ENCODE results near the gene NRGN. TPM values are rescaled to one million over a fixed set of nuclear protein-coding genes. Genes with fewer than 3 reads are reported as not detected.
A peak's percentile ranks its signal among the peaks of the same experiment; 100 is the strongest.

The NRGN gene
- total RNA-seq (2012; rRNA removed) = 0.25 and 0.87 TPM in 2 replicates

DNA sequence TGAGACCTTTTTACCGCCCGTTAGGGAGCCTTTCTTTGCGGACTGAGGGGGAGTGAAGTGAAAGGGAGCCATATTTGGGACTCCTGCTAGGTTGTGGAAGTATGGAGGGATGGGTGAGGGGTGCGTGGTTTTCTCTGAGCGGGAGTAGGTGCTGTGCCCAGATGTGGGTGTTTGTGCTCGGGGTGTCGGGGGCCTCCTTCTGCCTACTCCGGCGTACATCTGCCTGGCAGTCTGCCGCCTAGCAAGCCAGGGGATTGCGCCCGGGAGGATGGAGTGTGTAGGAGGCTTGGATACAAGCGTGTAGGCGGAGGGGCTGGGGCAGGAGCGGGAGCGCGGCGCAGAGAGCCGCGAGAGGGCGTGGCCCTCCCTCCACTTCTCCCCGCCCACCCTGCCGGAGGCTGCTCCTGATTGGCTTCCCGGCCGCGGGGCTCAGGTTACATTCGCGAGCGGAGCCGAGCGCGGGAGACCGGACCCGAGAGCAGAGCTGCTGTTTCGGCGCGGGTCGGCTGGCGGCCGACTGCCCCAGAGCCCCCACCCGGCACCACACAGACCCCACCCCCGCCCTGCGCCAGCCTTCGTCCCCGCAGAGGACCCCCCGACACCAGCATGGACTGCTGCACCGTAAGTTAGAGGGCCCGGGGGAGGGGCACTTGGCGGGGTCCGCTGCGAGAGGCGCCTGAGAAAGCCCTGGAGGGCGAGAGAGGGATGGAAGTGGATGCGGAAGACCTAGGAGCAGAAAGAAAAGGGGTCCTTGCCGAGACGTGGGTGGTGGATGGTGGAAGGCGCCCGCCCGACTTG, at the start of gene NRGN:
TSS of gene NRGN (plus strand) at position 464 of the 798 bp plus-strand sequence. CDS start at position 607, 143 bp downstream.
- Histone ChIP-seq H3K4me1 (ENCODE audit: control insufficient read depth, insufficient read depth, low read length) (peaks cover 9% of the 10 kb centered on the region), H3K9me3 (replicated peaks; ENCODE audit: low read length) (no peaks in the 10 kb centered on the region), H3K4me3 (ENCODE audit: low read length) (peak within 1 kb of the TSS; percentile 72), H3K4me2 (ENCODE audit: low read length) (peak within 1 kb of the TSS; percentile 91), H3K27me3 (ENCODE audit: control insufficient read depth, insufficient read depth, low read length) (peaks cover 14% of the 10 kb centered on the region), H3K36me3 (ENCODE audit: insufficient read depth, low read length) (no peaks in the 10 kb centered on the region), H3K9ac (ENCODE audit: low read depth, low read length) (peak within 1 kb of the TSS; percentile 63)

DNA sequence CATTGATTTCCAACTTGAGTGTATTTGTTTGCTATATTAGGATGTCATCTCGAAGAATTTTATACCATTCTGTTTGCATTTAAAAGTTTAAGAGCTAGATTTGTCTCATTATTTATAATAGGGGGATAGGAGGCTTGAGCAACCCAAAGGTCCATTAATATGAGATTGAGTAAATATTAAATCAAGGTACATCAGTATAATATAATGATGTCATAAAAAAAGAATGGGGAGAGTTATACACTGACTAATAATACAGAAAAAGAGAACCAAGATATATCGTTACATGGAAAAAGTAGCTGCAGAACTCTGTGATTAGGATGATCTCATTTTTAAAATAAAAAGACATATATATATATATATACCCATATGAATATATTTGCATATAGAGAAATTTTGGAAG, 46.6 kb upstream of the NRGN start:
- H3K4me1 ChIP-seq (ENCODE audit: control insufficient read depth, insufficient read depth, low read length) = no peaks in the 10 kb centered on the region
- no peaks in the 10 kb centered on the region for H3K27me3 ChIP-seq (ENCODE audit: control insufficient read depth, insufficient read depth, low read length)
- no peaks in the 10 kb centered on the region for H3K9me3 ChIP-seq (replicated peaks; ENCODE audit: low read length)
- no peaks in the 10 kb centered on the region for H3K36me3 ChIP-seq (ENCODE audit: insufficient read depth, low read length)
- no peak overlapping the region for H3K4me2 ChIP-seq (ENCODE audit: low read length)
- H3K9ac ChIP-seq (ENCODE audit: low read depth, low read length) = no peak overlapping the region
- H3K4me3 ChIP-seq (ENCODE audit: low read length) = no peak overlapping the region

DNA sequence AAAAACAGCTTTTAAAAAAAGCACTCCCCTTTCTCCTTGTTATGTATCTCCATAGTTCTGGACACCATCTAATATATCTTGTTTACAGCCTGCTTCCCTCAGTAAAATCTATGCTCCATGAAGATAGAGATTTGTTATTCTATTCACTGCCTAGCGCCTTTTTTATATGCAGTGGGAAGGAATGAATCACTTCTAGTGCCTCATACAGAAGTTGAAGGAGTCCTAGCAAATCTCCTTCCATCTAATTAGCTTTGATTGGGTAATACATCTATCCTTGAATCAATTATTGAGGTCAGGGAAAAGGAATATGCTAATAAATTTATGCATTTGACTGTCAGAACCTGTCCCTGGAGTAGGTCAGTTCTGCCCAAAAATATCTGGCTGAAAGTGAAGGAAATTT, 40.2 kb upstream of the NRGN start:
- Histone ChIP-seq H3K4me1 (ENCODE audit: control insufficient read depth, insufficient read depth, low read length) (no peaks in the 10 kb centered on the region), H3K9me3 (replicated peaks; ENCODE audit: low read length) (no peaks in the 10 kb centered on the region), H3K9ac (ENCODE audit: low read depth, low read length) (no peak overlapping the region), H3K4me3 (ENCODE audit: low read length) (no peak overlapping the region), H3K36me3 (ENCODE audit: insufficient read depth, low read length) (no peaks in the 10 kb centered on the region), H3K4me2 (ENCODE audit: low read length) (no peak overlapping the region), H3K27me3 (ENCODE audit: control insufficient read depth, insufficient read depth, low read length) (peaks cover 25% of the 10 kb centered on the region)

DNA sequence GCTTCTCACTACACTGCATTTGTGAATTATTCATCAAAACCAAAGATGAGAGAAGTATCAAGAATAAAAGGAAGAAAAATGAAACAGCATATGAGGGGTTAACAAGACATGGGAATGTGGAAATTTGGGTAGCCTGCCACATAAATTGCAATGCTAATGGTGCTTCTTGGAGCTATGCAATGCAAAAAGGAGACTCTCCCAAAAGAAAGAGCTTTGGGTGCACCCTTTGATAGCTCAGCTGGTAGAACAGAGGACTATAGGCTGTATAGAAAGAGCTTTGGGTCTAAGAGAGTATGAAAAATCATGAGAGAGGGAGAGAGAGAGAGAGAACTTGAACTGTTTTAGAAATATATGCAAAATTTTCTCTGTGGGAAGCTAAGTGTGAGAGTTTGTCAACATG, 39.7 kb upstream of the NRGN start:
- no peak overlapping the region for H3K4me2 ChIP-seq (ENCODE audit: low read length)
- no peak overlapping the region for H3K4me3 ChIP-seq (ENCODE audit: low read length)
- H3K4me1 ChIP-seq (ENCODE audit: control insufficient read depth, insufficient read depth, low read length) = no peaks in the 10 kb centered on the region
- H3K27me3 ChIP-seq (ENCODE audit: control insufficient read depth, insufficient read depth, low read length) = peaks cover 25% of the 10 kb centered on the region
- H3K36me3 ChIP-seq (ENCODE audit: insufficient read depth, low read length) = no peaks in the 10 kb centered on the region
- H3K9me3 ChIP-seq (replicated peaks; ENCODE audit: low read length) = no peaks in the 10 kb centered on the region
- no peak overlapping the region for H3K9ac ChIP-seq (ENCODE audit: low read depth, low read length)

DNA sequence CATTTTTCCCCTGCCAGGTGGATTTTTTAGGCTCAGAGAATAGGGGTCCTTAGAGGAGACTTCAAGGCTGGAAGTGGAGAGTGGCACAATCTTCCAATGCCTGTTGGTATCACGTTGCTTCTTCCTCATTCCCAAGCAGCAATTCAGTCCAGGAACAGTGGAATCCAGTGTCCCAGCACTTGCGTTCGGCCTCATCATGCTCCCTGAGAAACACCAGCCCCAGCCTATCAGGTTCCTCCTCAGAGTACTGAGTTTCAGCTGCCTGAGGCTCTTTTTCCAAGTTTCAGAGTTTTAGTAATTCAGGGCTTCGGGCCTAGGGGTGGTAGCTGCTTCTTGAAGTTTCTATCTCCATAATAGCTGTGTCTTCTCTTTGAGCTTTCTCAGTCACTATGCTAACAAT, 31.9 kb upstream of the NRGN start:
- H3K4me2 ChIP-seq (ENCODE audit: low read length) = no peak overlapping the region
- H3K9ac ChIP-seq (ENCODE audit: low read depth, low read length) = no peak overlapping the region
- H3K4me3 ChIP-seq (ENCODE audit: low read length) = no peak overlapping the region
- no peaks in the 10 kb centered on the region for H3K9me3 ChIP-seq (replicated peaks; ENCODE audit: low read length)
- peaks cover 29% of the 10 kb centered on the region for H3K27me3 ChIP-seq (ENCODE audit: control insufficient read depth, insufficient read depth, low read length)
- no peaks in the 10 kb centered on the region for H3K36me3 ChIP-seq (ENCODE audit: insufficient read depth, low read length)
- no peaks in the 10 kb centered on the region for H3K4me1 ChIP-seq (ENCODE audit: control insufficient read depth, insufficient read depth, low read length)

DNA sequence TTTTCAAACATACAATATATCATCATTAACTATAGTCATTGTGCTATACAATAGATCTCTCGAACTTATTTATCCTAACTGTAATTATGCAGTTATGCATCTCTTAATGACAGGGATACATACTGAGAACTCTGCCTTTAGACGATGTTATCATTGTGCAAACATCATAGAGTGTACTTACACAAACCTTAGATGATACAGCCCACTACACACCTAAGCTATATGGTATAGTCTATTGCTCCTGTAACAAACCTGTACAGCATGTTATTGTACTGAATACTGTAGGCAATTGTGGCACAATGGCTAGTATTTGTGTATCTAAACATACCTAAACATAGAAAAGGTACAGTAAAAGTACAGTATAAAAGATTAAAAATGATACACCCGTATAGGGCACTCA, 27.4 kb upstream of the NRGN start:
- Histone ChIP-seq H3K36me3 (ENCODE audit: insufficient read depth, low read length) (no peaks in the 10 kb centered on the region), H3K9me3 (replicated peaks; ENCODE audit: low read length) (no peaks in the 10 kb centered on the region), H3K9ac (ENCODE audit: low read depth, low read length) (no peak overlapping the region), H3K4me3 (ENCODE audit: low read length) (no peak overlapping the region), H3K4me2 (ENCODE audit: low read length) (no peak overlapping the region), H3K4me1 (ENCODE audit: control insufficient read depth, insufficient read depth, low read length) (no peaks in the 10 kb centered on the region), H3K27me3 (ENCODE audit: control insufficient read depth, insufficient read depth, low read length) (peaks cover 36% of the 10 kb centered on the region)

DNA sequence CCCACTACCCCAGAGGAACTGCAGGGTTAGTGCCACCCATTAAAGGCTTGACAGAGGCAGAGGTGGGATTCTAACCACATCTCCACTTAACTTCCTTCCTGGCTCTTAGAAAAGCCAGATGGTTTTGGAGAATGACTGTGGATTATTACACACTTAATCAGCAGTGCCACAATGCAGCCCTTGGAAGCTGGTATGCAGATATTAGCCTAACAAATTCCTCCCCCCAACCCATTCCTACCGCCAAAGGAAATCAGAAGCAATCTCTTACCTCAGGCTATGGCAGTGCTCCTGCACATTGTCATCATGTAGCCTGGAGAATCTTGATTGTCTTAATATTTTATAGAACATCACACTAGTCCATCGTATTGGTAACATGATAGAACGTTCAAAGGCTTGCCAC, 23.2 kb upstream of the NRGN start:
- no peak overlapping the region for H3K4me3 ChIP-seq (ENCODE audit: low read length)
- H3K4me1 ChIP-seq (ENCODE audit: control insufficient read depth, insufficient read depth, low read length) = peaks cover 10% of the 10 kb centered on the region
- peaks cover 67% of the 10 kb centered on the region for H3K27me3 ChIP-seq (ENCODE audit: control insufficient read depth, insufficient read depth, low read length)
- no peak overlapping the region for H3K4me2 ChIP-seq (ENCODE audit: low read length)
- H3K9me3 ChIP-seq (replicated peaks; ENCODE audit: low read length) = no peaks in the 10 kb centered on the region
- H3K9ac ChIP-seq (ENCODE audit: low read depth, low read length) = no peak overlapping the region
- H3K36me3 ChIP-seq (ENCODE audit: insufficient read depth, low read length) = no peaks in the 10 kb centered on the region

DNA sequence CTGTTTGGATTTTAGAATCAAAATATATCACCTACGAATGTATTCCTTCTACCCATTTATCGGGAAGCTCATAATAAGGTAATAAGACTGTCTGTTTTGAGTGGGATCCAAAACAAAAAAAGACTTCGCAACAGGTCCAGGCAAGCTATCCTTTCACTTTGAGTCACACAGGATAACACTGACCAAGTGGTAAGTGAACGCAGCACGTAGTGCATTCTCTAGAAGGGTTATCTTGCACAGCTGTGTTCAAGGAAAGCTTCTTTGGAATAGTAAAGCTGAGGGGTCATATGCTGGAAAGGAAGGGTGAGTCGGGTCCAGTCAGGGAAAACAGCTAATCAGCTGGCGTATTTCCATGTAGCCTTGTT, 22.3 kb upstream of the NRGN start:
- no peak overlapping the region for H3K9ac ChIP-seq (ENCODE audit: low read depth, low read length)
- peak overlapping the region; percentile 71 for H3K4me3 ChIP-seq (ENCODE audit: low read length)

DNA sequence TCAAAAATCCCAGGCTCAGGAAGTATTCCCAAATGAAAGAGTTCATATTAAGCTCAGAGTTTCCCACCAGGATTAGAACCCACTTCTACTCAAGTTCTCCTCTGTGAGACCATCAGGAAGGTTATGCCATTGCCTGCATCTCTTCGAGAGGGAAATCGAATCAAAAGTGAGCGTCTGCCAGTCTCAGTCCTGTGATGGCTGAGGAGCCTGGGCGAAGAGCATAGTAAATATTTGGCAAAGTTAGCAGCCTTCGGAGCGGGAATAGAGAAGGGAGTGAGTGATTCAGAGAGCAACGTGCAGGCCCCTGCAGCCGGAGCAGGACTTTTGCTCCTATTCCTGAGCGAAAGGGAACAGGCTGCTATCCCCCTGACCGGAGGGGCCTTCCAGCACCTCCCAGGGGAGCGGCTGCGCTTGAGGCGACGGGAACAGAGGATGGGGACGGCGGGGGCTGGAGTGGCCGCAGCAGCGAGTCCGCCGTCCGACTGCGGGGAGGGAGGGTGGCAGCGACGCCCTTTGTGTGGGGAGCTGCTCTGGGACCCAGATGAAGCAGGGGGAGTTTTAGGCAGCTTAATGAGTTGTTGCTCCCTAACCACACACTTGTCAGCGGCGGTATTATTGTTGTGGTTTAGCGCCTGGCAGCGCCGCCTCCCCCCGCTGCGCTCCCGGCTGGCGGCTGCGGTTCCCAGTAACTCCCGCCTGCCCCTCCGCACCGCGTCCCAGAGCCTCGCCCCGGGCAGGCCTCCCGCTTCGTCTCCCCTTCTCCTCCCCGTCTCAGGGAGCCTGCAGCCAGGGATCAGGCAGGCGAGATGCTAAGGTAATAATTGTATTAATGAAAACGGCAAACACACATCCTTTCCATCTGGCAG, 21.7 kb upstream of the NRGN start:
- Histone ChIP-seq H3K36me3 (ENCODE audit: insufficient read depth, low read length) (no peaks in the 10 kb centered on the region), H3K27me3 (ENCODE audit: control insufficient read depth, insufficient read depth, low read length) (peaks cover 75% of the 10 kb centered on the region), H3K9ac (ENCODE audit: low read depth, low read length) (peak overlapping the region; percentile 31), H3K4me3 (ENCODE audit: low read length) (peak overlapping the region; percentile 71), H3K9me3 (replicated peaks; ENCODE audit: low read length) (no peaks in the 10 kb centered on the region), H3K4me2 (ENCODE audit: low read length) (peak overlapping the region; percentile 90), H3K4me1 (ENCODE audit: control insufficient read depth, insufficient read depth, low read length) (peaks cover 10% of the 10 kb centered on the region)

More for the DNA sequence above, 22.3 kb upstream of the NRGN start:
- H3K36me3 ChIP-seq (ENCODE audit: insufficient read depth, low read length) = no peaks in the 10 kb centered on the region
- H3K27me3 ChIP-seq (ENCODE audit: control insufficient read depth, insufficient read depth, low read length) = peaks cover 72% of the 10 kb centered on the region
- H3K4me1 ChIP-seq (ENCODE audit: control insufficient read depth, insufficient read depth, low read length) = peaks cover 10% of the 10 kb centered on the region
- no peaks in the 10 kb centered on the region for H3K9me3 ChIP-seq (replicated peaks; ENCODE audit: low read length)
- H3K4me2 ChIP-seq (ENCODE audit: low read length) = peak overlapping the region; percentile 90

DNA sequence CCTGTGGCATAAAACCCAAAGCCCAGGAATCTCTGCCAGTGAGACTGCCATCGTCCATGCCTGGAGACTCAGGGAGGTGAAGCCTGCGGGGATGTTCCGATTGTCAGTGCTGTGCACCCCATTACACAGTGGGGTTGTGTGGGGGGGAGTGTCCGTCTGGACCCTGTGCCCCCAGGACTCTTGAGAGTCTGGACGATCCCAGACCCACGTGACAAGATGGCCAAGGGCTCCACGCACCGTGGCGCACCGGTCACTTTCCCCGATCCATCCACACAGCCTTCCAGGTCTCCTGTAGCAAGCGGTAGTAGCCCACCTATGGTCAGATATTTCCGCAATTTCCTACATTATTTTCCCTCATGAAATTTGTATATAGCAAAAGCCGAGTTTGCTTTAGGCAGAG, 20.9 kb upstream of the NRGN start:
- H3K36me3 ChIP-seq (ENCODE audit: insufficient read depth, low read length) = no peaks in the 10 kb centered on the region
- H3K9me3 ChIP-seq (replicated peaks; ENCODE audit: low read length) = no peaks in the 10 kb centered on the region
- H3K27me3 ChIP-seq (ENCODE audit: control insufficient read depth, insufficient read depth, low read length) = peaks cover 81% of the 10 kb centered on the region
- H3K4me3 ChIP-seq (ENCODE audit: low read length) = no peak overlapping the region
- H3K9ac ChIP-seq (ENCODE audit: low read depth, low read length) = no peak overlapping the region
- peaks cover 10% of the 10 kb centered on the region for H3K4me1 ChIP-seq (ENCODE audit: control insufficient read depth, insufficient read depth, low read length)
- H3K4me2 ChIP-seq (ENCODE audit: low read length) = peak overlapping the region; percentile 90

DNA sequence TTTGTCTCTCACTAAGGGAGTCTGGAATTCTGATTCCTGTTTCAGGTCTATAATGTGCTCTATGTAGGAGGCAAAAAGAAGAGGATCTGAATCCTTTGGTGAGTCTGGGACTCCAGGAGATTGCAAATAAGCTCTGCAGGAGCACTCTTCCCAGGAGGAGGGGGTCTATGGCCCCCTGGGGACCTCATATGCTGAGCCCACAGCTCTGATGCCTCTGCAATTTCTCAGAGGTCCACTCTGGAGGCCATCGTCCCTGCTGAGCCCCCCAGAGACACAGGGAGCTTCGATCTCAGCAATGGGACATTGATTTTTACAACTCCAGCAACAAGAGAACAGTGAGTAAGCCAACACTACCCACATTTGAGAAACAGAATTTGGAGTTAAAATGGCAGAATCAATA, 20.2 kb upstream of the NRGN start:
- no peaks in the 10 kb centered on the region for H3K36me3 ChIP-seq (ENCODE audit: insufficient read depth, low read length)
- H3K9ac ChIP-seq (ENCODE audit: low read depth, low read length) = no peak overlapping the region
- peaks cover 81% of the 10 kb centered on the region for H3K27me3 ChIP-seq (ENCODE audit: control insufficient read depth, insufficient read depth, low read length)
- peaks cover 10% of the 10 kb centered on the region for H3K4me1 ChIP-seq (ENCODE audit: control insufficient read depth, insufficient read depth, low read length)
- no peak overlapping the region for H3K4me3 ChIP-seq (ENCODE audit: low read length)
- H3K9me3 ChIP-seq (replicated peaks; ENCODE audit: low read length) = no peaks in the 10 kb centered on the region
- no peak overlapping the region for H3K4me2 ChIP-seq (ENCODE audit: low read length)

Data from skeletal muscle satellite cell (primary cell).